OCI-LY1 (cell line): ENCODE measurements around the gene SMCO3.

Experiments
- H2AFZ ChIP-seq: fragments of 200-600 bp; sonication (generic), shearing (Covaris generic); 2 replicates; pipeline ENCODE4 v1.6.0; 2014; ENCODE audit warnings: antibody characterized with exemption, mild to moderate bottlenecking, low read length
- H3F3A ChIP-seq: fragments of 200-600 bp; sonication (generic), shearing (Covaris generic); 2 replicates; pipeline ENCODE4 v1.6.0; 2014; ENCODE audit warnings: mild to moderate bottlenecking, antibody characterized with exemption, low read length, moderate library complexity; ENCODE audit not compliant: insufficient read depth
- H3K27ac ChIP-seq: fragments of 200-600 bp; sonication (generic); 2 replicates; pipeline ENCODE4 v1.5.1; 2014; ENCODE audit warnings: low read length, mixed run types, mild to moderate bottlenecking, low read depth; ENCODE audit not compliant: poor library complexity, severe bottlenecking
- H3K27me3 ChIP-seq: fragments of 200-600 bp; sonication (generic); 2 replicates; pipeline ENCODE4 v1.6.0; 2014; ENCODE audit warnings: antibody characterized with exemption, mild to moderate bottlenecking, low read length, moderate library complexity; ENCODE audit not compliant: insufficient read depth
- H3K36me3 ChIP-seq: fragments of 200-600 bp; sonication (generic); 2 replicates; pipeline ENCODE4 v1.6.1; 2014; ENCODE audit warnings: mild to moderate bottlenecking, antibody characterized with exemption, low read length, moderate library complexity, mixed read lengths; ENCODE audit not compliant: insufficient read depth
- H3K4me1 ChIP-seq: fragments of 200-600 bp; sonication (generic); 2 replicates; pipeline ENCODE4 v1.5.1; 2014; ENCODE audit warnings: mild to moderate bottlenecking, low read length, moderate library complexity; ENCODE audit not compliant: insufficient read depth, severe bottlenecking
- H3K4me2 ChIP-seq: fragments of 200-600 bp; sonication (generic), shearing (Covaris generic); 2 replicates; pipeline ENCODE4 v1.6.1; 2014; ENCODE audit warnings: low read length
- H3K4me3 ChIP-seq: fragments of 200-600 bp; sonication (generic); 2 replicates; pipeline ENCODE4 v1.5.1; 2014; ENCODE audit warnings: low read length, low read depth, mild to moderate bottlenecking, mixed read lengths; ENCODE audit not compliant: poor library complexity, severe bottlenecking
- H3K79me2 ChIP-seq: fragments of 200-600 bp; shearing (Covaris generic); 2 replicates; pipeline ENCODE4 v1.6.1; 2016; ENCODE audit warnings: mixed run types, low read length, mixed read lengths; ENCODE audit not compliant: insufficient read depth
- H3K9ac ChIP-seq: fragments of 200-600 bp; sonication (generic), shearing (Covaris generic); 2 replicates; pipeline ENCODE4 v1.6.1; 2014; ENCODE audit warnings: mild to moderate bottlenecking, low read length, mixed read lengths
- H3K9me2 ChIP-seq: fragments of 200-600 bp; sonication (generic), shearing (Covaris generic); 2 replicates; pipeline ENCODE4 v1.6.1; 2014; ENCODE audit warnings: low read depth, mild to moderate bottlenecking, low read length, mixed read lengths
- H3K9me3 ChIP-seq: fragments of 200-600 bp; shearing (Covaris generic); 2 replicates; pipeline ENCODE4 v1.6.1; 2014; ENCODE audit warnings: low read length, mixed read lengths
- H4K20me1 ChIP-seq: fragments of 200-600 bp; sonication (generic), shearing (Covaris generic); 2 replicates; pipeline ENCODE4 v1.6.0; 2016; ENCODE audit warnings: mild to moderate bottlenecking, low read length; ENCODE audit not compliant: insufficient read depth
- EZH2 ChIP-seq: fragments of 200-600 bp; sonication (generic), shearing (Covaris generic); IDR thresholded peaks from 2 replicates; pipeline ENCODE4 v1.8.0; 2017; ENCODE audit warnings: borderline replicate concordance, mixed run types, mild to moderate bottlenecking, antibody characterized with exemption, low read length, moderate library complexity, mixed read lengths
- TF ChIP-seq, protein P1 (sequence below): fragments of 200-600 bp; sonication (generic), shearing (Covaris generic); IDR thresholded peaks from 2 replicates; pipeline ENCODE4 v1.5.1; 2017; ENCODE audit warnings: mild to moderate bottlenecking, antibody characterized with exemption, low read length, moderate library complexity, mixed read lengths

Gene SMCO3

DNA sequence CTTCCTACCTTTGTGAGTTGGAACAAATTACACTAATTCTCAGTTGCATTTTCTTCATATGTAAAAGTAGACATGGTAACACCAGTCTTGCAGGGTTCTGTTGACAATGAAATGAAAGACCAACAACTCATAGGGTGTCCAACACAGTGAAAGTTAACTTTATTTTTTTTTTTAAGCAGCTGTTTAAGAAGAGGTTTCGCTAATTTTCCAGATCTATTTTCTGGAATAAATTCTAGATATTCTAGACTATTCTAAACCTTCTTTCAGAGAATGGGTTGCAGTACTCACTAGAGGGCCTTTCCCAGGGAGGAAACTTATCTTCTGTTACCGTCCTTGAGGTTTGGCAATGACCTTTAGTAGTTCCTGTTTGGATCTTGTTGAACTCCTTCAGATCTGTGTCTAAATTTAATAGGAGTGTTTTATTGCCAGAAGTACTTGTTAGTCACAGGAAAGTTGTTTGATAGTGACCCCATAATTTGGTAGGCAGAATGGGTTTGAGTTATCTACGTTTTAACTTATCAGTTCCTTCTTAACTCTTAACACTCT, 32.1 kb upstream of the SMCO3 start:
- Histone ChIP-seq H3K9me2 (no peaks in the 10 kb centered on the region), H2AFZ (no peak overlapping the region), H4K20me1 (no peaks in the 10 kb centered on the region), H3K9ac (no peak overlapping the region), H3K27ac (no peak overlapping the region), H3F3A (no peaks in the 10 kb centered on the region), H3K4me2 (no peak overlapping the region), H3K9me3 (no peaks in the 10 kb centered on the region), H3K27me3 (no peaks in the 10 kb centered on the region), H3K4me1 (peaks cover 6% of the 10 kb centered on the region), H3K79me2 (no peaks in the 10 kb centered on the region), H3K4me3 (no peak overlapping the region), H3K36me3 (no peaks in the 10 kb centered on the region)
- no peak for TF ChIP-seq EZH2
- TF ChIP-seq, protein P1, sequence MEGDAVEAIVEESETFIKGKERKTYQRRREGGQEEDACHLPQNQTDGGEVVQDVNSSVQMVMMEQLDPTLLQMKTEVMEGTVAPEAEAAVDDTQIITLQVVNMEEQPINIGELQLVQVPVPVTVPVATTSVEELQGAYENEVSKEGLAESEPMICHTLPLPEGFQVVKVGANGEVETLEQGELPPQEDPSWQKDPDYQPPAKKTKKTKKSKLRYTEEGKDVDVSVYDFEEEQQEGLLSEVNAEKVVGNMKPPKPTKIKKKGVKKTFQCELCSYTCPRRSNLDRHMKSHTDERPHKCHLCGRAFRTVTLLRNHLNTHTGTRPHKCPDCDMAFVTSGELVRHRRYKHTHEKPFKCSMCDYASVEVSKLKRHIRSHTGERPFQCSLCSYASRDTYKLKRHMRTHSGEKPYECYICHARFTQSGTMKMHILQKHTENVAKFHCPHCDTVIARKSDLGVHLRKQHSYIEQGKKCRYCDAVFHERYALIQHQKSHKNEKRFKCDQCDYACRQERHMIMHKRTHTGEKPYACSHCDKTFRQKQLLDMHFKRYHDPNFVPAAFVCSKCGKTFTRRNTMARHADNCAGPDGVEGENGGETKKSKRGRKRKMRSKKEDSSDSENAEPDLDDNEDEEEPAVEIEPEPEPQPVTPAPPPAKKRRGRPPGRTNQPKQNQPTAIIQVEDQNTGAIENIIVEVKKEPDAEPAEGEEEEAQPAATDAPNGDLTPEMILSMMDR, result no peak

DNA sequence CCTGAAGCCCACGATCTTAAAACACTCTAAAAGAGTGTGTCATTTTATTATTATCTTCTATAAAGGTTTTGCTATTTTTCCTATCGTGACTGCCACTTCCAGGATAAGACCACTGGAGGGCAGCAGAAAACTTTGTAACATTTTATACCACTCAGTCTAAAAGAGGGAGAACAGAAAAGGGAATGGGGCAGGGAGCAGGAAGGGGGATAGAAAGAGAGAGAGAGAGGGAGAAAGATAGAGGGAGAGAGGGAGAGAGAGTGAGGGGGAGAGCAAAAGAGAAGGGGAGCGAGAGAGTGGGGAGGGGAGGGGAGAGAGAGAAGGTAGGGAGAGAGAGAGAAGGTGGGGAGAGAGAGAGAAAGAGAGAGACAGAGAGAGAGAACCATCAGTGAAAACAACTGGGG, 31.4 kb upstream of the SMCO3 start:
- H3K36me3 ChIP-seq, result no peaks in the 10 kb centered on the region
- no peaks in the 10 kb centered on the region for H3F3A ChIP-seq
- H3K4me1 ChIP-seq, result no peaks in the 10 kb centered on the region
- H3K4me2 ChIP-seq, result no peak overlapping the region
- H2AFZ ChIP-seq, result no peak overlapping the region
- TF ChIP-seq EZH2, result no peak
- TF ChIP-seq, protein P1, result peak; percentile 91
- no peak overlapping the region for H3K9ac ChIP-seq
- H3K79me2 ChIP-seq, result no peaks in the 10 kb centered on the region
- no peaks in the 10 kb centered on the region for H3K9me3 ChIP-seq
- H3K9me2 ChIP-seq, result no peaks in the 10 kb centered on the region
- no peaks in the 10 kb centered on the region for H3K27me3 ChIP-seq
- H3K27ac ChIP-seq, result no peak overlapping the region
- H4K20me1 ChIP-seq, result no peaks in the 10 kb centered on the region
- H3K4me3 ChIP-seq, result no peak overlapping the region

DNA sequence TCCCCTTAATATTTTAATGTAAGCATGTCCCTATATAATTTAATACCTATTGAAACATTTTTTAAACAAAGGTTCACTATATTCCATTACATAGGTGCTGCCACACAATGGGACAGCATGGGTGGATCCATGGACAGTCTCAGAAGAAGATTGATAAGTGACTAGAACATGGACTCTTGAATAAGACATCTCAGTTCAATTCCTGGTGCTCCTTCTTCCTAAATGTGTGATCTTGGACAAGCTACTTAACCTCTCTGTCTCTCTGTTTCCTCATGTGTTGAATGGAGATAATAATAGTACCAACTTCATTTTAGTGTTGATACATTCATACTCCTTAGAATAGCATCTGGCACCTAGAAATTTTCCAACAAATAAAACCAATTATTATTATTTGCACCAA, 30.4 kb upstream of the SMCO3 start:
- no peaks in the 10 kb centered on the region for H3K9me3 ChIP-seq
- TF ChIP-seq, protein P1, result no peak
- TF ChIP-seq EZH2, result no peak
- no peaks in the 10 kb centered on the region for H3K79me2 ChIP-seq
- H3F3A ChIP-seq, result no peaks in the 10 kb centered on the region
- no peak overlapping the region for H3K27ac ChIP-seq
- no peaks in the 10 kb centered on the region for H3K4me1 ChIP-seq
- no peak overlapping the region for H3K9ac ChIP-seq
- no peaks in the 10 kb centered on the region for H3K27me3 ChIP-seq
- no peak overlapping the region for H3K4me2 ChIP-seq
- H3K36me3 ChIP-seq, result no peaks in the 10 kb centered on the region
- no peak overlapping the region for H2AFZ ChIP-seq
- H4K20me1 ChIP-seq, result no peaks in the 10 kb centered on the region
- H3K9me2 ChIP-seq, result no peaks in the 10 kb centered on the region
- H3K4me3 ChIP-seq, result no peak overlapping the region
